ENCODE data around the gene MAD2L2.

The MAD2L2 gene

GRCh38 chr1:11653101-11653860 lies 27.7 kb downstream of the MAD2L2 start:
- no peak for DNase-seq (ENCODE audit: low read depth)

- no peak for DNase-seq (ENCODE audit: low read depth)
Measured at GRCh38 chr1:11652203-11652780, 28.7 kb downstream of the MAD2L2 start.

GRCh38 chr1:11651017-11651416 lies 29.9 kb downstream of the MAD2L2 start:
- DNase-seq (ENCODE audit: low read depth), result no peak

GRCh38 chr1:11650331-11650991 lies 30.5 kb downstream of the MAD2L2 start:
- no peak for DNase-seq (ENCODE audit: low read depth)

GRCh38 chr1:11649624-11650330 lies 31.2 kb downstream of the MAD2L2 start:
- no peak for DNase-seq (ENCODE audit: low read depth)

- DNase-seq (ENCODE audit: low read depth), result no peak
Measured at GRCh38 chr1:11649237-11649623, 31.7 kb downstream of the MAD2L2 start.

- DNase-seq (ENCODE audit: low read depth), result no peak
Measured at GRCh38 chr1:11648732-11649158, 32.2 kb downstream of the MAD2L2 start.

- DNase-seq (ENCODE audit: low read depth), result no peak
Measured at GRCh38 chr1:11648039-11648438, 32.9 kb downstream of the MAD2L2 start.

- DNase-seq (ENCODE audit: low read depth), result no peak
Measured at GRCh38 chr1:11647333-11647732, 33.6 kb downstream of the MAD2L2 start.

- DNase-seq (ENCODE audit: low read depth), result no peak
Measured at GRCh38 chr1:11646317-11646716, 34.6 kb downstream of the MAD2L2 start.

- peak; percentile 42 for DNase-seq (ENCODE audit: low read depth)
Measured at GRCh38 chr1:11645670-11646265, 35.2 kb downstream of the MAD2L2 start.

GRCh38 chr1:11645270-11645669 lies 35.7 kb downstream of the MAD2L2 start:
- DNase-seq (ENCODE audit: low read depth), result no peak

- no peak for DNase-seq (ENCODE audit: low read depth)
Measured at GRCh38 chr1:11643782-11644181, 37.2 kb downstream of the MAD2L2 start.

GRCh38 chr1:11642418-11643017 lies 38.4 kb downstream of the MAD2L2 start:
- peak; percentile 23 for DNase-seq (ENCODE audit: low read depth)

GRCh38 chr1:11641776-11642305 lies 39.1 kb downstream of the MAD2L2 start:
- no peak for DNase-seq (ENCODE audit: low read depth)

- no peak for DNase-seq (ENCODE audit: low read depth)
Measured at GRCh38 chr1:11640944-11641343, 40.0 kb downstream of the MAD2L2 start.

- DNase-seq (ENCODE audit: low read depth), result no peak
Measured at GRCh38 chr1:11640101-11640500, 40.8 kb downstream of the MAD2L2 start.

- DNase-seq (ENCODE audit: low read depth), result no peak
Measured at GRCh38 chr1:11639372-11639771, 41.6 kb downstream of the MAD2L2 start.

- DNase-seq (ENCODE audit: low read depth), result no peak
Measured at GRCh38 chr1:11638121-11638520, 42.8 kb downstream of the MAD2L2 start.

- DNase-seq (ENCODE audit: low read depth), result no peak
Measured at GRCh38 chr1:11634365-11635192, 46.4 kb downstream of the MAD2L2 start.
